K562 (cell line): ENCODE data around the gene CCDC116. TPM values are rescaled to one million over a fixed set of nuclear protein-coding genes. Genes with fewer than 3 reads are reported as not detected.

Source experiments
- BHLHE40 ChIP-seq: IDR thresholded peaks from 2 replicates; pipeline ENCODE4 v1.6.1; 2011; ENCODE audit warnings: low read length, improper control_type of control experiment
- EP300 ChIP-seq: IDR thresholded peaks from 2 replicates; pipeline ENCODE4 v1.6.1; 2012; ENCODE audit warnings: low read length, improper control_type of control experiment
- FOS ChIP-seq: IDR thresholded peaks from 3 replicates; pipeline ENCODE4 v1.6.1; 2011; ENCODE audit not compliant: insufficient read length; ENCODE audit errors: extremely low read depth
- JUN ChIP-seq, 2 experiments: sonication (generic) in 1 of 2; formaldehyde crosslinking in 1 of 2; IDR thresholded peaks; 2 replicates each; pipeline versions ENCODE4 v1.6.1 to v1.8.0; 2012 to 2022; ENCODE audit warnings: borderline replicate concordance in 2 of 2, mild to moderate bottlenecking in 2 of 2, improper control_type of control experiment in 1 of 2, low read depth in 1 of 2, low read length in 1 of 2, missing genetic modification reagents in 1 of 2
- MGA ChIP-seq: fragments of 450-650 bp; IDR thresholded peaks from 2 replicates; pipeline ENCODE4 v1.6.1; 2016; ENCODE audit warnings: mild to moderate bottlenecking, moderate library complexity
- NFIX ChIP-seq: fragments of 250-450 bp; sonication (Bioruptor Pico); IDR thresholded peaks from 2 replicates; pipeline ENCODE4 v1.4.0; 2020; ENCODE audit warnings: low read depth, mild to moderate bottlenecking, moderate library complexity
- TBL1XR1 ChIP-seq, 2 experiments: IDR thresholded peaks; 2 replicates each; pipeline ENCODE4 v1.6.1; 2012; ENCODE audit warnings: improper control_type of control experiment in 2 of 2, low read length in 2 of 2, mild to moderate bottlenecking in 1 of 2
- ZNF175 ChIP-seq: fragments of 200-800 bp; sonication (Bioruptor generic); IDR thresholded peaks from 2 replicates; pipeline ENCODE4 v1.6.1; 2016; ENCODE audit warnings: low read depth, mild to moderate bottlenecking, missing genetic modification characterization, missing compliant biosample characterization
- ZNF431 ChIP-seq: sonication (generic); formaldehyde crosslinking; IDR thresholded peaks from 2 replicates; pipeline ENCODE4 v1.8.0; 2022; ENCODE audit warnings: mild to moderate bottlenecking, missing genetic modification reagents
- polyA plus RNA-seq, 8 experiments: library from polyadenylated mRNA; depleted of rRNA in 4 of 8; stranded (reverse) in 5 of 8; unstranded in 3 of 8; fragments of >200 nt; fragmentation: Nextera tagmentation in 2 of 8; fragmentation: Illumina TruSeq in 1 of 8; extraction: Ambion mirVana in 2 of 8; extraction: Trizol in 1 of 8; gene quantifications; 2 replicates each; pipeline versions ENCODE4 v1.2.1 to v1.2.3, GENCODE V29; 2011 to 2014; ENCODE audit warnings: inconsistent platforms in 1 of 8, missing spikeins in 1 of 8
- total RNA-seq, 7 experiments: library from RNA; depleted of rRNA in 6 of 7; stranded (reverse); fragments of >200 nt in 6 of 7; fragmentation: Illumina TruSeq in 2 of 7; extraction: Trizol in 2 of 7; gene quantifications; 2 replicates each; pipeline versions ENCODE4 v1.2.1 to v1.2.3, GENCODE V29; 2011 to 2021; ENCODE audit warnings: low replicate concordance in 1 of 7
- TF ChIP-seq, protein P1 (sequence below), 3 experiments: IDR thresholded peaks in 2 of 3; conservative IDR thresholded peaks in 1 of 3; 2 replicates each; pipeline ENCODE4 v1.5.1; 2011 to 2012; ENCODE audit warnings: low read length in 3 of 3, mild to moderate bottlenecking in 3 of 3, control low read depth in 2 of 3, improper control_type of control experiment in 1 of 3, inconsistent platforms in 1 of 3, low read depth in 1 of 3, mixed read lengths in 1 of 3, moderate library complexity in 1 of 3; ENCODE audit not compliant: insufficient read depth in 2 of 3
- TF ChIP-seq, protein P2 (sequence below): fragments of 450-650 bp; formaldehyde crosslinking; IDR thresholded peaks from 2 replicates; pipeline ENCODE4 v1.4.0; 2020; ENCODE audit warnings: mild to moderate bottlenecking, moderate library complexity

CCDC116 gene
- total and polyA plus RNA-seq, 9 of the 15 experiments (the other 6 are each of a cell fraction or from before 2014, with no cell fraction given) = 1.6 to 11.3 (median 4.7) TPM

GRCh38 chr22:21593406-21594232 lies 38.9 kb upstream of the CCDC116 start (continued):
- TF ChIP-seq, protein P1, sequence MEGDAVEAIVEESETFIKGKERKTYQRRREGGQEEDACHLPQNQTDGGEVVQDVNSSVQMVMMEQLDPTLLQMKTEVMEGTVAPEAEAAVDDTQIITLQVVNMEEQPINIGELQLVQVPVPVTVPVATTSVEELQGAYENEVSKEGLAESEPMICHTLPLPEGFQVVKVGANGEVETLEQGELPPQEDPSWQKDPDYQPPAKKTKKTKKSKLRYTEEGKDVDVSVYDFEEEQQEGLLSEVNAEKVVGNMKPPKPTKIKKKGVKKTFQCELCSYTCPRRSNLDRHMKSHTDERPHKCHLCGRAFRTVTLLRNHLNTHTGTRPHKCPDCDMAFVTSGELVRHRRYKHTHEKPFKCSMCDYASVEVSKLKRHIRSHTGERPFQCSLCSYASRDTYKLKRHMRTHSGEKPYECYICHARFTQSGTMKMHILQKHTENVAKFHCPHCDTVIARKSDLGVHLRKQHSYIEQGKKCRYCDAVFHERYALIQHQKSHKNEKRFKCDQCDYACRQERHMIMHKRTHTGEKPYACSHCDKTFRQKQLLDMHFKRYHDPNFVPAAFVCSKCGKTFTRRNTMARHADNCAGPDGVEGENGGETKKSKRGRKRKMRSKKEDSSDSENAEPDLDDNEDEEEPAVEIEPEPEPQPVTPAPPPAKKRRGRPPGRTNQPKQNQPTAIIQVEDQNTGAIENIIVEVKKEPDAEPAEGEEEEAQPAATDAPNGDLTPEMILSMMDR (IDR thresholded peaks at IDR 0.05 in 2 of 3, conservative IDR thresholded peaks at IDR 0.05 in 1 of 3; ENCODE audit: insufficient read depth in 2 of 3, low read depth in 1 of 3, low read length in 3 of 3) = peak; percentile 96 to 100 (median 98)
- TF ChIP-seq BHLHE40 (peak; percentile 51; the same call in 1 of the 2 replicates), ZNF431 (no peak), ZNF175 (CRISPR knock-in tag) (no peak), NFIX (CRISPR knock-in tag) (no peak), MGA (no peak), TBL1XR1 (IDR thresholded peaks at IDR 0.05; ENCODE audit: low read length in 2 of 2) (0 out of 4 replicates have a peak, but pooled peaks of 1 of the 2 experiments have one; percentile 6), JUN (IDR thresholded peaks at IDR 0.05; ENCODE audit: borderline replicate concordance, low read depth, low read length) (peak; percentile 22; the same call in 1 of the 2 replicates), JUN (CRISPR knock-in tag; IDR thresholded peaks at IDR 0.05; ENCODE audit: borderline replicate concordance) (no peak), FOS (no peak), EP300 (0 out of 2 replicates have a peak, but pooled peaks have one; percentile 7)
- TF ChIP-seq, protein P2, sequence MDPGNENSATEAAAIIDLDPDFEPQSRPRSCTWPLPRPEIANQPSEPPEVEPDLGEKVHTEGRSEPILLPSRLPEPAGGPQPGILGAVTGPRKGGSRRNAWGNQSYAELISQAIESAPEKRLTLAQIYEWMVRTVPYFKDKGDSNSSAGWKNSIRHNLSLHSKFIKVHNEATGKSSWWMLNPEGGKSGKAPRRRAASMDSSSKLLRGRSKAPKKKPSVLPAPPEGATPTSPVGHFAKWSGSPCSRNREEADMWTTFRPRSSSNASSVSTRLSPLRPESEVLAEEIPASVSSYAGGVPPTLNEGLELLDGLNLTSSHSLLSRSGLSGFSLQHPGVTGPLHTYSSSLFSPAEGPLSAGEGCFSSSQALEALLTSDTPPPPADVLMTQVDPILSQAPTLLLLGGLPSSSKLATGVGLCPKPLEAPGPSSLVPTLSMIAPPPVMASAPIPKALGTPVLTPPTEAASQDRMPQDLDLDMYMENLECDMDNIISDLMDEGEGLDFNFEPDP (CRISPR knock-in tag) = 0 out of 2 replicates have a peak, but pooled peaks have one; percentile 22
